Brain microvascular endothelial cell (primary cell): ENCODE results near the gene PCSK2.

Experiments
- DNase-seq: peaks from one replicate; pipeline ENCODE4 v3.0.0-alpha.2; 2020
- H3K27ac ChIP-seq: fragments of 250-450 bp; sonication (Bioruptor Pico); 2 replicates; pipeline ENCODE4 v1.5.1; 2020; ENCODE audit warnings: mild to moderate bottlenecking, moderate library complexity
- H3K27me3 ChIP-seq: fragments of 250-450 bp; sonication (Bioruptor Pico); replicated peaks from 2 replicates; pipeline ENCODE4 v1.5.1; 2020; ENCODE audit warnings: mild to moderate bottlenecking
- H3K36me3 ChIP-seq: fragments of 250-450 bp; sonication (Bioruptor Pico); replicated peaks from 2 replicates; pipeline ENCODE4 v1.5.1; 2020; ENCODE audit warnings: mild to moderate bottlenecking
- H3K4me3 ChIP-seq: 2 replicates; pipeline ENCODE4 v1.5.1; 2011; ENCODE audit warnings: low read depth, mild to moderate bottlenecking, control low read depth, low read length, moderate library complexity
- in situ Hi-C: cut with HindIII; loops from 2 replicates; pipeline ENCODE4 v1.10.0; 2017; ENCODE audit warnings: low sequenced_read_pairs, low pct_ligation_motif_present
- TF ChIP-seq, protein P1 (sequence below): IDR thresholded peaks from 2 replicates; pipeline ENCODE4 v1.5.1; 2011; ENCODE audit warnings: low read depth, mild to moderate bottlenecking, moderate library complexity, low read length, control low read depth, inconsistent platforms; ENCODE audit errors: missing control alignments

PCSK2 gene

DNA sequence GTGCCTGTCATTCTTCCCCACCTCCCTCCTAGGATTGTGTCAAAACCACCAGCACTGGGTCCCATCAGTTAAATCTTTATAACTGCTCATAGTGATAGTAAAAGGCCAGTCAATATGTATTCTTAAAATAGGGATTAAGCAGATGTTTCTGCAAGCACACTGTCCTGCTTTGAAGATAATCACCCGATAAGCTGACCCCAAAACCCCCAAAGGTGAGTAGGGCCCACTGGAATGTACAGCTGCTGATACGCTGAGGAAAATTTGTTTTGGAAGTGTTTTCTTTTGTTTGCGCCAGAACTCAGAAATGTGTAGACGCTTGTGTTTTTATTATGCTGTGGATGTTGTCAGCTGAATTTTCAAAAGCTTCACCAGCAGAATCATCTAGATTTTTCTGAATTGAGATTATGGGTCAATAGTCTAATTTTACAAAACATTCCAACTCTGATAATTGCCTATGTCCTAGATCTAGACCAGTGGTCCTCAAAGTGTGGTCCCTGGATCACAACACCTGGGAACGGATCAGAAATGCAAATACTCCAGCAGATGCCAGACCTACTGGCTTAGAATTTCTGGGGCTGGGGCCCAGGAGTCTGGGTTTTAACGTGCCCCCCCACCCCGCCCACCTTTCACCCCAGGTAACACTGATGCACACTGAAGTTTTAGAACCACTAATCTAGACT, 292.9 kb downstream of the PCSK2 start:
- TF ChIP-seq, protein P1, sequence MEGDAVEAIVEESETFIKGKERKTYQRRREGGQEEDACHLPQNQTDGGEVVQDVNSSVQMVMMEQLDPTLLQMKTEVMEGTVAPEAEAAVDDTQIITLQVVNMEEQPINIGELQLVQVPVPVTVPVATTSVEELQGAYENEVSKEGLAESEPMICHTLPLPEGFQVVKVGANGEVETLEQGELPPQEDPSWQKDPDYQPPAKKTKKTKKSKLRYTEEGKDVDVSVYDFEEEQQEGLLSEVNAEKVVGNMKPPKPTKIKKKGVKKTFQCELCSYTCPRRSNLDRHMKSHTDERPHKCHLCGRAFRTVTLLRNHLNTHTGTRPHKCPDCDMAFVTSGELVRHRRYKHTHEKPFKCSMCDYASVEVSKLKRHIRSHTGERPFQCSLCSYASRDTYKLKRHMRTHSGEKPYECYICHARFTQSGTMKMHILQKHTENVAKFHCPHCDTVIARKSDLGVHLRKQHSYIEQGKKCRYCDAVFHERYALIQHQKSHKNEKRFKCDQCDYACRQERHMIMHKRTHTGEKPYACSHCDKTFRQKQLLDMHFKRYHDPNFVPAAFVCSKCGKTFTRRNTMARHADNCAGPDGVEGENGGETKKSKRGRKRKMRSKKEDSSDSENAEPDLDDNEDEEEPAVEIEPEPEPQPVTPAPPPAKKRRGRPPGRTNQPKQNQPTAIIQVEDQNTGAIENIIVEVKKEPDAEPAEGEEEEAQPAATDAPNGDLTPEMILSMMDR: no peak
- in situ Hi-C loops: no loop called here
- no peak overlapping the region for H3K27ac ChIP-seq
- no peaks in the 10 kb centered on the region for H3K27me3 ChIP-seq
- DNase-seq: no peak
- H3K36me3 ChIP-seq: no peaks in the 10 kb centered on the region
- no peak overlapping the region for H3K4me3 ChIP-seq

DNA sequence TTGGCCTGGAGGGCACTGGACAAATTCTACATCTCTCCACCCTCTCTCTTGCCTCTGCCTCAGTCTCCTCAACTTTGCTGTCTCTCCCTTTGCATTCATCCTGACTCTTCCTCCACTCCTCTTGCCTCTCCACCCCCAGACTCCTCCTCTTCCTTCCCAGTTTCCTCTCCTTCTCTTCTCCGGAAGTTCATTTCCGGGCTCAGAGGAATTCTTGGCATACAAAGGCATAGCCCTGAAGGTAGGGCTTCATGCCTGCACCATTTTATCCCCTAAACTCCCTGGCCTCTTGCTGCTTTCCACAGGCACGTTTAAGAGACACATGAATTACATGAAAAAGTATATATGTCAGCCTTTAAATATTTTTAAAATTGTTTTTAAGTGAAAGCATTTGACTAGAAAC, 293.7 kb downstream of the PCSK2 start:
- no peak overlapping the region for H3K4me3 ChIP-seq
- in situ Hi-C loops: no loop called here
- DNase-seq: no peak
- no peak overlapping the region for H3K27ac ChIP-seq
- no peaks in the 10 kb centered on the region for H3K36me3 ChIP-seq
- TF ChIP-seq, protein P1: no peak
- no peaks in the 10 kb centered on the region for H3K27me3 ChIP-seq

DNA sequence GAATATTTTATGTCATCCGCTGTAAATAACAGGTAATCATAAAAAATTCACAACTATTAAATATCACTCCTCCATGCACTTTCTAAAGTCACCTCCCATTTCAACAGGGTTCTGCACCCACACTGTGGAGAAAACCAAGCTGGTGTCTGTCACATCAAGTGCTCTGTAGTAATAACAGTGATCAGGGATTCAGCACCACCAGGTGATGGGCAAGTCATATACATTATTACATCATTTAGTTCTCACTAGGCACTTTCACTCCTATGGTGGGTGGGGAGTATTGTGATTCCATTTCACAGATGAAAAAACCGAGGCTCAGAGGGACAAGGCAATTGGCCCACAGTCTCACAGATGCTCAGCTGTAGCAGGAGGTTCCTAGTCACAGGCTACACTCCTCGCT, 295.7 kb downstream of the PCSK2 start:
- in situ Hi-C loops: no loop called here
- no peaks in the 10 kb centered on the region for H3K27me3 ChIP-seq
- no peaks in the 10 kb centered on the region for H3K36me3 ChIP-seq
- DNase-seq: no peak
- H3K27ac ChIP-seq: no peak overlapping the region
- no peak overlapping the region for H3K4me3 ChIP-seq
- TF ChIP-seq, protein P1: no peak

DNA sequence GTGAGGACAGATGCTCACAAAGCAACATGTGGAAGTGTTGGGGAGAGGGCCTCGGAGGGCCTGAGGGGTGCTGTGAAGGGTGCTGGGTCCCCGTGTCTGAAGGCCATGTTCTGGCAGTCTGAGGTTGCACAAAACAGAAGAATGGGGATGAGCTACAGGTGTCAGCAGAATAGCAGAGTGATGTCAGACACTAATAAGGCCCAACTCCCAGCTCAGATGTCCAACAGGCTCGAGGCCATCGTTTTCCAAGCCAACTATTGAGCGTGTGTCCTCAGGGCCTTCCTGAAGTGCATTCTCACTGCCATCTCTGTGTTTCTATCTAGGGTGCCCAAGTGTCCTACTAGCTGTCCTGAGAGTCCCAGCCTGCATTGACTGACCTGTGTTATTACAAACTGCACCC, 296.5 kb downstream of the PCSK2 start:
- H3K4me3 ChIP-seq: no peak overlapping the region
- H3K27me3 ChIP-seq: no peaks in the 10 kb centered on the region
- no peak for DNase-seq
- TF ChIP-seq, protein P1: no peak
- in situ Hi-C loops: no loop called here
- H3K36me3 ChIP-seq: no peaks in the 10 kb centered on the region
- no peak overlapping the region for H3K27ac ChIP-seq

DNA sequence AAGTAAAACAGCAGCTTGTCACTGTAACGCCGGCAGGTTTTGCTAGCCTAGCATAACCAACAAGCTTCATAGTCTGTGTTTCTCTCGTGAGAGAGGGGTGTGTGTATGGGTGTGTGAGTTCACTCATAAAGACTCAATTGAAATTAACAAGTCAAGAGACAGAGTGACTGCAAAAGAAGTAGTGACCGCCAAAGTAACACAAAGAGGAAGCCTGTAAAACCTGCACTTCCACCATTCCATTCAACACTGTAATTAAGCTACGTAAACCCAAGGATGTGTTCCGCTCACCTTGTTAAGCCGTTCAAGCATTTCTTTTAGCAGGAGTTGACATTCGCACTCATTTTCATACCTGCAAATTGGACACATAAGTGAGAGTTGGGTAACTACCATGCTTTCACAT, 297.7 kb downstream of the PCSK2 start:
- in situ Hi-C loops: no loop called here

DNA sequence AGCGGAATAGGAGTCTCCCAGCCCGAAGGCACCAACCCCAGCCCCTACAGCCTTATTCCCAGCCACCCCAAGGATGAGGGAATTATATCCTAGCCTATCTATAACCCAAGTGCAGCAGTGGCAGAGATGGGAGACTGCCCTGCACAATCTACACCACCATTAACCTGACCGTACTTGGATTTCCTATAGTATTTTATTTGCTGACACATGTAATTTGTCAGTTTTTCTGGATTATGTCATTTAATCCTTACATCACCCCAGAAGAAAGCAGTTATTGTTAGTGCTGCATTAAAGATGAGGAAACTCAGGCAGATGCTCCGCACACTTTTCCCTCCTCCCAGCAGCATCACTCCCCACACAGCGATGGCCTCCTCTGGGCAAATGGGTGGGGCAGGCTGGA, 298.3 kb downstream of the PCSK2 start:
- H3K27ac ChIP-seq: no peak overlapping the region
- TF ChIP-seq, protein P1: no peak
- H3K36me3 ChIP-seq: no peaks in the 10 kb centered on the region
- H3K27me3 ChIP-seq: no peaks in the 10 kb centered on the region
- DNase-seq: no peak
- H3K4me3 ChIP-seq: no peak overlapping the region
- in situ Hi-C loops: no loop called here

More for the DNA sequence above, 297.7 kb downstream of the PCSK2 start:
- Histone ChIP-seq H3K36me3 (no peaks in the 10 kb centered on the region), H3K27me3 (no peaks in the 10 kb centered on the region), H3K27ac (no peak overlapping the region), H3K4me3 (no peak overlapping the region)
- no peak for DNase-seq
- TF ChIP-seq, protein P1: no peak
